WTC11 (cell line): ENCODE data around the gene ZNRF2. TPM values are rescaled to one million over a fixed set of nuclear protein-coding genes. Genes with fewer than 3 reads are reported as not detected.

ENCODE experiments used
- ATAC-seq: fragments of 200-7000 bp; cut with Tn5 transposase; 2 replicates; pipeline ENCODE4 v1.10.0; 2021; ENCODE audit warnings: mild to moderate bottlenecking, moderate library complexity
- CTCF ChIA-PET: fragments of 300-600 bp; sonication (Branson Sonifier 250); formaldehyde crosslinking; loops from one replicate; lab custom pipeline; 2021; ENCODE audit warnings: antibody characterized with exemption; lab: Charles Lee
- POLR2A ChIA-PET: fragments of 350-600 bp; sonication (Branson Sonifier 250); formaldehyde crosslinking; loops from one replicate; lab custom pipeline; 2021; ENCODE audit warnings: antibody characterized with exemption; lab: Charles Lee
- DNase-seq: peaks from one replicate; pipeline ENCODE4 v3.0.0; 2021; ENCODE audit warnings: low spot score
- H3K27ac Mint-ChIP-seq: 2 replicates; pipeline ENCODE4 v1.8.0; 2021; ENCODE audit warnings: mixed read lengths
- H3K27me3 Mint-ChIP-seq: 2 replicates; pipeline ENCODE4 v1.8.0; 2021; ENCODE audit warnings: low read depth, mild to moderate bottlenecking, moderate library complexity, mixed read lengths
- H3K36me3 Mint-ChIP-seq: 2 replicates; pipeline ENCODE4 v1.8.0; 2021; ENCODE audit warnings: mixed read lengths
- H3K4me1 Mint-ChIP-seq: 2 replicates; pipeline ENCODE4 v1.8.0; 2022; ENCODE audit warnings: mixed read lengths
- H3K4me3 Mint-ChIP-seq: 2 replicates; pipeline ENCODE4 v1.8.0; 2021; ENCODE audit warnings: mild to moderate bottlenecking, moderate library complexity, mixed read lengths
- H3K9me3 Mint-ChIP-seq: 2 replicates; pipeline ENCODE4 v1.8.0; 2021; ENCODE audit warnings: mixed read lengths
- CREB1 ChIP-seq: sonication (generic); formaldehyde crosslinking; IDR thresholded peaks from 2 replicates; pipeline ENCODE4 v1.8.0; 2023; ENCODE audit warnings: mild to moderate bottlenecking, missing genetic modification reagents
- FOXJ3 ChIP-seq: sonication (generic); formaldehyde crosslinking; IDR thresholded peaks from 2 replicates; pipeline ENCODE4 v1.9.0; 2021; ENCODE audit warnings: missing genetic modification reagents, mild to moderate bottlenecking, borderline replicate concordance
- GRHL2 ChIP-seq: fragments of 250-450 bp; sonication (Bioruptor Pico); IDR thresholded peaks from 2 replicates; pipeline ENCODE4 v1.8.0; 2022; ENCODE audit warnings: mild to moderate bottlenecking, moderate library complexity; ENCODE audit not compliant: insufficient replicate concordance, severe bottlenecking
- GTF2I ChIP-seq: fragments of 250-450 bp; sonication (Bioruptor Pico); conservative IDR thresholded peaks from 2 replicates; pipeline ENCODE4 v1.4.0; 2021; ENCODE audit warnings: mild to moderate bottlenecking
- MXD4 ChIP-seq: fragments of 250-450 bp; sonication (Bioruptor Pico); IDR thresholded peaks from 2 replicates; pipeline ENCODE4 v1.8.0; 2021; ENCODE audit warnings: mild to moderate bottlenecking, moderate library complexity, borderline replicate concordance
- NR2C2 ChIP-seq: sonication (generic); formaldehyde crosslinking; IDR thresholded peaks from 2 replicates; pipeline ENCODE4 v1.8.0; 2022; ENCODE audit warnings: mild to moderate bottlenecking, missing genetic modification reagents
- SMAD3 ChIP-seq: sonication (generic); formaldehyde crosslinking; IDR thresholded peaks from 2 replicates; pipeline ENCODE4 v1.8.0; 2022; ENCODE audit warnings: missing genetic modification reagents, mild to moderate bottlenecking, borderline replicate concordance
- SP1 ChIP-seq: sonication (generic); formaldehyde crosslinking; conservative IDR thresholded peaks from 2 replicates; pipeline ENCODE4 v1.8.1; 2022; ENCODE audit warnings: missing genetic modification reagents
- TEAD1 ChIP-seq: sonication (generic); formaldehyde crosslinking; IDR thresholded peaks from 2 replicates; pipeline ENCODE4 v1.8.0; 2022; ENCODE audit warnings: mild to moderate bottlenecking, missing genetic modification reagents
- ZNF671 ChIP-seq: fragments of 250-450 bp; sonication (Bioruptor Pico); IDR thresholded peaks from 2 replicates; pipeline ENCODE4 v1.8.0; 2021; ENCODE audit warnings: mild to moderate bottlenecking
- total RNA-seq: library from RNA; stranded (reverse); gene quantifications from 3 replicates; pipeline ENCODE4 v1.2.3, GENCODE V29; 2021
- TF ChIP-seq, protein P1 (sequence below): sonication (generic); formaldehyde crosslinking; IDR thresholded peaks from 2 replicates; pipeline ENCODE4 v1.8.0; 2022; ENCODE audit warnings: mild to moderate bottlenecking, missing genetic modification reagents
- TF ChIP-seq, protein P2 (sequence below): sonication (generic); formaldehyde crosslinking; IDR thresholded peaks from 2 replicates; pipeline ENCODE4 v1.8.1; 2022; ENCODE audit warnings: low read depth, missing genetic modification reagents, borderline replicate concordance
- TF ChIP-seq, protein P3 (sequence below): sonication (generic); formaldehyde crosslinking; IDR thresholded peaks from 2 replicates; pipeline ENCODE4 v1.8.1; 2023; ENCODE audit warnings: mild to moderate bottlenecking, missing genetic modification reagents
- TF ChIP-seq, protein P4 (sequence below): sonication (generic); formaldehyde crosslinking; IDR thresholded peaks from 2 replicates; pipeline ENCODE4 v1.8.1; 2023; ENCODE audit warnings: mild to moderate bottlenecking, missing genetic modification reagents, borderline replicate concordance
- TF ChIP-seq, protein P5 (sequence below): fragments of 250-450 bp; sonication (Bioruptor Pico); IDR thresholded peaks from 2 replicates; pipeline ENCODE4 v1.9.0; 2021; ENCODE audit warnings: mild to moderate bottlenecking
- TF ChIP-seq, protein P6 (sequence below): sonication (generic); formaldehyde crosslinking; IDR thresholded peaks from 2 replicates; pipeline ENCODE4 v1.8.1; 2022; ENCODE audit warnings: missing genetic modification reagents, borderline replicate concordance

Gene ZNRF2
- total RNA-seq, 1 experiment from 2014 or later: 18.2 TPM

DNA sequence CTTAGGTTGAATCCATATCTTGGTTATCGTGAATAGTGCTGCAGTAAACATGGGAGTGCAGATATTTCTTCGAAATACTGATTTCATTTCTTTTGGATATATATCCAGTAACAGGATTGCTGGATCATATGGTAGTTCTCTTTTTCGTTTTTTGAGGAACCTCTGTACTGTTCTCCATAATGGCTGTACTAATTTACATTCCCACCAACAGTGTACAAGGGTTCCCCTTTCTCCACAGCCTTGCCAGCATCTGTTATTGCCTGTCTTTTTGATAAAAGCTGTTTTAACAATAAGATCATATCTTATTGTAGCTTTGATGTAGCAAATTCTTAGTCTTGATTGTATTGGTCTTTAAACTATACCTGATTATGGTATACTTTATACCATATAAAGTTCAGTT, 45.3 kb downstream of the ZNRF2 start (continued):
- TF ChIP-seq, protein P1, sequence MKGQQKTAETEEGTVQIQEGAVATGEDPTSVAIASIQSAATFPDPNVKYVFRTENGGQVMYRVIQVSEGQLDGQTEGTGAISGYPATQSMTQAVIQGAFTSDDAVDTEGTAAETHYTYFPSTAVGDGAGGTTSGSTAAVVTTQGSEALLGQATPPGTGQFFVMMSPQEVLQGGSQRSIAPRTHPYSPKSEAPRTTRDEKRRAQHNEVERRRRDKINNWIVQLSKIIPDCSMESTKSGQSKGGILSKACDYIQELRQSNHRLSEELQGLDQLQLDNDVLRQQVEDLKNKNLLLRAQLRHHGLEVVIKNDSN (CRISPR knock-in tag): no peak
- TF ChIP-seq NR2C2 (CRISPR knock-in tag): no peak
- no peak for TF ChIP-seq FOXJ3 (CRISPR knock-in tag)
- TF ChIP-seq SP1 (CRISPR knock-in tag): no peak
- TF ChIP-seq MXD4 (CRISPR knock-in tag): no peak
- no peak for TF ChIP-seq GTF2I (CRISPR knock-in tag)

DNA sequence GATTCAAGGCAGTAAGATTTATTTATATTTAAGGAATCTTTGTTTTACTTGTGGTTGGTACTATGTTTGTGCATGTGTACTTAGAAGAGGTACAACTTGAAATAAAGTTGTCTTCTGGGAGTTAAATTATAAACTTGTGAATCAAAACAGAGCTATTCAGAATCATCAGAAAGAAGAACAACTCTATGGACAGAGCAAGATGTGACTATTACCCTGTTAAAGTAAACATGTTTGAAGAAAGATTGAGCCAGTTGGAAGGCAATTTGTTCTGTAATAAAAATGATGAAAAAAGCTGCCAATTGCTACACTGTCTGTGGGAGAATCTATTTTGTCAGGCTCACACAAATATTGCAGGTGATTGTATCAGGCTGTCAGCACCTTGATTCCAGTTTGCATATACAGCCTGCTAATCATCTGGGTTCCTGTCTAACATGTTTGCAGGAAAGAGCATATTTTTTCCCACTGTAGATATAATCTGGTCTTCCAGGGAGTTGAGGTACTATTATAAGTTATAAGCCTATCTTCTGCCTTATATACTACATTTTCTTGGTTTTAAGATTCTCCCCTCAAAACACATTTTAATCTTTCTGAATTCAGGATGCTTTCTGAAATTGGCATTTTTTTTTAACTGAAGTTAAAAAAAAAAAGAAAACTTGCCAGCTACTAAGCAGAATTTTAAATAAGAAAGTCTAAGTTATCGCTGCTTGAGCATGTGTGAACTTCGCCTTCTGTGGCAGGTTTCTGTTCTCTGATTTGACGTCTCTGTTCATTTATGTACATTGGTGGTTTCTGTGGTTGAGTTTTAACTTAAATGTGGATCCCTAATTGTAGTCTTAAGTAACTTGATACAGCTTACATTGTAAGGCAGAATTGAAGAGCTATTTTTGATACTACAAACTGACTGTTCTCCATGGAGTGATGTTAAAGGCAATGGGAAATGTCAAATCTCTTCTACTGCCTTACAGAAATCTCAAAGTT, 46.0 kb downstream of the ZNRF2 start:
- TF ChIP-seq, protein P2, sequence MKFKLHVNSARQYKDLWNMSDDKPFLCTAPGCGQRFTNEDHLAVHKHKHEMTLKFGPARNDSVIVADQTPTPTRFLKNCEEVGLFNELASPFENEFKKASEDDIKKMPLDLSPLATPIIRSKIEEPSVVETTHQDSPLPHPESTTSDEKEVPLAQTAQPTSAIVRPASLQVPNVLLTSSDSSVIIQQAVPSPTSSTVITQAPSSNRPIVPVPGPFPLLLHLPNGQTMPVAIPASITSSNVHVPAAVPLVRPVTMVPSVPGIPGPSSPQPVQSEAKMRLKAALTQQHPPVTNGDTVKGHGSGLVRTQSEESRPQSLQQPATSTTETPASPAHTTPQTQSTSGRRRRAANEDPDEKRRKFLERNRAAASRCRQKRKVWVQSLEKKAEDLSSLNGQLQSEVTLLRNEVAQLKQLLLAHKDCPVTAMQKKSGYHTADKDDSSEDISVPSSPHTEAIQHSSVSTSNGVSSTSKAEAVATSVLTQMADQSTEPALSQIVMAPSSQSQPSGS (CRISPR knock-in tag): no peak
- no peak for TF ChIP-seq GRHL2
- TF ChIP-seq, protein P3, sequence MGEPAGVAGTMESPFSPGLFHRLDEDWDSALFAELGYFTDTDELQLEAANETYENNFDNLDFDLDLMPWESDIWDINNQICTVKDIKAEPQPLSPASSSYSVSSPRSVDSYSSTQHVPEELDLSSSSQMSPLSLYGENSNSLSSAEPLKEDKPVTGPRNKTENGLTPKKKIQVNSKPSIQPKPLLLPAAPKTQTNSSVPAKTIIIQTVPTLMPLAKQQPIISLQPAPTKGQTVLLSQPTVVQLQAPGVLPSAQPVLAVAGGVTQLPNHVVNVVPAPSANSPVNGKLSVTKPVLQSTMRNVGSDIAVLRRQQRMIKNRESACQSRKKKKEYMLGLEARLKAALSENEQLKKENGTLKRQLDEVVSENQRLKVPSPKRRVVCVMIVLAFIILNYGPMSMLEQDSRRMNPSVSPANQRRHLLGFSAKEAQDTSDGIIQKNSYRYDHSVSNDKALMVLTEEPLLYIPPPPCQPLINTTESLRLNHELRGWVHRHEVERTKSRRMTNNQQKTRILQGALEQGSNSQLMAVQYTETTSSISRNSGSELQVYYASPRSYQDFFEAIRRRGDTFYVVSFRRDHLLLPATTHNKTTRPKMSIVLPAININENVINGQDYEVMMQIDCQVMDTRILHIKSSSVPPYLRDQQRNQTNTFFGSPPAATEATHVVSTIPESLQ: no peak
- TF ChIP-seq SP1 (CRISPR knock-in tag): no peak
- TF ChIP-seq SMAD3: no peak
- no peak for TF ChIP-seq ZNF671
- TF ChIP-seq, protein P4, sequence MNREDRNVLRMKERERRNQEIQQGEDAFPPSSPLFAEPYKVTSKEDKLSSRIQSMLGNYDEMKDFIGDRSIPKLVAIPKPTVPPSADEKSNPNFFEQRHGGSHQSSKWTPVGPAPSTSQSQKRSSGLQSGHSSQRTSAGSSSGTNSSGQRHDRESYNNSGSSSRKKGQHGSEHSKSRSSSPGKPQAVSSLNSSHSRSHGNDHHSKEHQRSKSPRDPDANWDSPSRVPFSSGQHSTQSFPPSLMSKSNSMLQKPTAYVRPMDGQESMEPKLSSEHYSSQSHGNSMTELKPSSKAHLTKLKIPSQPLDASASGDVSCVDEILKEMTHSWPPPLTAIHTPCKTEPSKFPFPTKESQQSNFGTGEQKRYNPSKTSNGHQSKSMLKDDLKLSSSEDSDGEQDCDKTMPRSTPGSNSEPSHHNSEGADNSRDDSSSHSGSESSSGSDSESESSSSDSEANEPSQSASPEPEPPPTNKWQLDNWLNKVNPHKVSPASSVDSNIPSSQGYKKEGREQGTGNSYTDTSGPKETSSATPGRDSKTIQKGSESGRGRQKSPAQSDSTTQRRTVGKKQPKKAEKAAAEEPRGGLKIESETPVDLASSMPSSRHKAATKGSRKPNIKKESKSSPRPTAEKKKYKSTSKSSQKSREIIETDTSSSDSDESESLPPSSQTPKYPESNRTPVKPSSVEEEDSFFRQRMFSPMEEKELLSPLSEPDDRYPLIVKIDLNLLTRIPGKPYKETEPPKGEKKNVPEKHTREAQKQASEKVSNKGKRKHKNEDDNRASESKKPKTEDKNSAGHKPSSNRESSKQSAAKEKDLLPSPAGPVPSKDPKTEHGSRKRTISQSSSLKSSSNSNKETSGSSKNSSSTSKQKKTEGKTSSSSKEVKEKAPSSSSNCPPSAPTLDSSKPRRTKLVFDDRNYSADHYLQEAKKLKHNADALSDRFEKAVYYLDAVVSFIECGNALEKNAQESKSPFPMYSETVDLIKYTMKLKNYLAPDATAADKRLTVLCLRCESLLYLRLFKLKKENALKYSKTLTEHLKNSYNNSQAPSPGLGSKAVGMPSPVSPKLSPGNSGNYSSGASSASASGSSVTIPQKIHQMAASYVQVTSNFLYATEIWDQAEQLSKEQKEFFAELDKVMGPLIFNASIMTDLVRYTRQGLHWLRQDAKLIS (CRISPR knock-in tag): no peak
- TF ChIP-seq, protein P5, sequence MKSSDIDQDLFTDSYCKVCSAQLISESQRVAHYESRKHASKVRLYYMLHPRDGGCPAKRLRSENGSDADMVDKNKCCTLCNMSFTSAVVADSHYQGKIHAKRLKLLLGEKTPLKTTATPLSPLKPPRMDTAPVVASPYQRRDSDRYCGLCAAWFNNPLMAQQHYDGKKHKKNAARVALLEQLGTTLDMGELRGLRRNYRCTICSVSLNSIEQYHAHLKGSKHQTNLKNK (CRISPR knock-in tag): no peak
- no peak for TF ChIP-seq MXD4 (CRISPR knock-in tag)
- CTCF ChIA-PET: interaction anchor here (0.6 kb wide), 1 partner anchor 11 kb away, joined by 3 read pairs; no protein-coding TSS in a partner anchor
- H3K4me3 Mint-ChIP-seq: no peak overlapping the region
- no peak for DNase-seq
- H3K4me1 Mint-ChIP-seq: peaks cover 21% of the 10 kb centered on the region
- POLR2A ChIA-PET: no interaction called here
- peaks cover 15% of the 10 kb centered on the region for H3K9me3 Mint-ChIP-seq
- no peaks in the 10 kb centered on the region for H3K27me3 Mint-ChIP-seq
- no peak for ATAC-seq
- H3K36me3 Mint-ChIP-seq: peaks cover 4% of the 10 kb centered on the region
- no peak overlapping the region for H3K27ac Mint-ChIP-seq

DNA sequence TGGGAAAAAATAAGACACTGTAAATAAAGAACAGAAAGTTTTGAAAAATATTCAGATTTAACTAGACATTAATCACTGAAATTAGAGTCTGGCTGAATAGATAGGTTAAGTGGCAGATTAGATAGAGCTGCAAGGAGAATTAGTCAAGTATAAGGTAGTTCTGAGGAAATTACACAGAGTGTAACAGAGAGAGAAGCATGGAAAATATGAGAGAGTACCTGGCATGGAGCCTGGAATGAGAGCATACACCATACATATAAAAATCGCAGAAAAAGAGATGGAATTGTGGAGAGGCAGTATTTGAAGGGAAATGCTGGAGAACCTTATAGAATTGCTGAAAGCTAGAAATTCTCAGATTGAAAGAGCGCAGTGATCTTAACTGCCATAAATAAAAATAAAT, 46.9 kb downstream of the ZNRF2 start:
- ATAC-seq: no peak
- no peak for TF ChIP-seq TEAD1 (CRISPR knock-in tag)
- no peak for TF ChIP-seq CREB1
- TF ChIP-seq, protein P3: no peak
- TF ChIP-seq, protein P6, sequence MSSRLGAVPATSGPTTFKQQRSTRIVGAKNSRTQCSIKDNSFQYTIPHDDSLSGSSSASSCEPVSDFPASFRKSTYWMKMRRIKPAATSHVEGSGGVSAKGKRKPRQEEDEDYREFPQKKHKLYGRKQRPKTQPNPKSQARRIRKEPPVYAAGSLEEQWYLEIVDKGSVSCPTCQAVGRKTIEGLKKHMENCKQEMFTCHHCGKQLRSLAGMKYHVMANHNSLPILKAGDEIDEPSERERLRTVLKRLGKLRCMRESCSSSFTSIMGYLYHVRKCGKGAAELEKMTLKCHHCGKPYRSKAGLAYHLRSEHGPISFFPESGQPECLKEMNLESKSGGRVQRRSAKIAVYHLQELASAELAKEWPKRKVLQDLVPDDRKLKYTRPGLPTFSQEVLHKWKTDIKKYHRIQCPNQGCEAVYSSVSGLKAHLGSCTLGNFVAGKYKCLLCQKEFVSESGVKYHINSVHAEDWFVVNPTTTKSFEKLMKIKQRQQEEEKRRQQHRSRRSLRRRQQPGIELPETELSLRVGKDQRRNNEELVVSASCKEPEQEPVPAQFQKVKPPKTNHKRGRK: no peak

More for the DNA sequence above, 46.9 kb downstream of the ZNRF2 start:
- H3K27ac Mint-ChIP-seq: peak overlapping the region; percentile 4; the same call in 1 of the 2 replicates
- peaks cover 1% of the 10 kb centered on the region for H3K36me3 Mint-ChIP-seq
- CTCF ChIA-PET: no interaction called here
- H3K4me3 Mint-ChIP-seq: no peak overlapping the region
- DNase-seq: no peak
- no peaks in the 10 kb centered on the region for H3K27me3 Mint-ChIP-seq
- POLR2A ChIA-PET: no interaction called here
- H3K9me3 Mint-ChIP-seq: peaks cover 11% of the 10 kb centered on the region
- H3K4me1 Mint-ChIP-seq: peaks cover 20% of the 10 kb centered on the region
